Upper lobe of left lung (tissue), 4 donors: ENCODE measurements around the gene RBBP4.

Experiments used
- POLR2A ChIP-seq, 4 donors: fragments of 450-650 bp; IDR thresholded peaks; one replicate each; pipeline ENCODE4 v1.5.1; 2016 to 2017; ENCODE audit warnings: antibody characterized with exemption in 4 of 4, mild to moderate bottlenecking in 2 of 4
- TF ChIP-seq, protein P1 (sequence below), 6 experiments: fragments of 450-650 bp in 4 of 6; fragments of 200-600 bp in 2 of 6; sonication (generic) in 2 of 6; IDR thresholded peaks; one replicate each; pipeline ENCODE4 v1.5.1; 2016 to 2019; ENCODE audit warnings: antibody characterized with exemption in 6 of 6

- TF ChIP-seq, protein P1, sequence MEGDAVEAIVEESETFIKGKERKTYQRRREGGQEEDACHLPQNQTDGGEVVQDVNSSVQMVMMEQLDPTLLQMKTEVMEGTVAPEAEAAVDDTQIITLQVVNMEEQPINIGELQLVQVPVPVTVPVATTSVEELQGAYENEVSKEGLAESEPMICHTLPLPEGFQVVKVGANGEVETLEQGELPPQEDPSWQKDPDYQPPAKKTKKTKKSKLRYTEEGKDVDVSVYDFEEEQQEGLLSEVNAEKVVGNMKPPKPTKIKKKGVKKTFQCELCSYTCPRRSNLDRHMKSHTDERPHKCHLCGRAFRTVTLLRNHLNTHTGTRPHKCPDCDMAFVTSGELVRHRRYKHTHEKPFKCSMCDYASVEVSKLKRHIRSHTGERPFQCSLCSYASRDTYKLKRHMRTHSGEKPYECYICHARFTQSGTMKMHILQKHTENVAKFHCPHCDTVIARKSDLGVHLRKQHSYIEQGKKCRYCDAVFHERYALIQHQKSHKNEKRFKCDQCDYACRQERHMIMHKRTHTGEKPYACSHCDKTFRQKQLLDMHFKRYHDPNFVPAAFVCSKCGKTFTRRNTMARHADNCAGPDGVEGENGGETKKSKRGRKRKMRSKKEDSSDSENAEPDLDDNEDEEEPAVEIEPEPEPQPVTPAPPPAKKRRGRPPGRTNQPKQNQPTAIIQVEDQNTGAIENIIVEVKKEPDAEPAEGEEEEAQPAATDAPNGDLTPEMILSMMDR (IDR thresholded peaks at IDR 0.05): no peak
- no peak for TF ChIP-seq POLR2A (IDR thresholded peaks at IDR 0.05)
Observed at GRCh38 chr1:32636914-32637645, 13.9 kb upstream of the RBBP4 start.
